COLO668 (cell line): ENCODE results near the gene CLDN2.

Source experiments
- DNase-seq: peaks from one replicate; lab custom pipeline; 2025; ENCODE audit not compliant: unreplicated experiment; lab: John Stamatoyannopoulos, UW

CLDN2 gene

DNA sequence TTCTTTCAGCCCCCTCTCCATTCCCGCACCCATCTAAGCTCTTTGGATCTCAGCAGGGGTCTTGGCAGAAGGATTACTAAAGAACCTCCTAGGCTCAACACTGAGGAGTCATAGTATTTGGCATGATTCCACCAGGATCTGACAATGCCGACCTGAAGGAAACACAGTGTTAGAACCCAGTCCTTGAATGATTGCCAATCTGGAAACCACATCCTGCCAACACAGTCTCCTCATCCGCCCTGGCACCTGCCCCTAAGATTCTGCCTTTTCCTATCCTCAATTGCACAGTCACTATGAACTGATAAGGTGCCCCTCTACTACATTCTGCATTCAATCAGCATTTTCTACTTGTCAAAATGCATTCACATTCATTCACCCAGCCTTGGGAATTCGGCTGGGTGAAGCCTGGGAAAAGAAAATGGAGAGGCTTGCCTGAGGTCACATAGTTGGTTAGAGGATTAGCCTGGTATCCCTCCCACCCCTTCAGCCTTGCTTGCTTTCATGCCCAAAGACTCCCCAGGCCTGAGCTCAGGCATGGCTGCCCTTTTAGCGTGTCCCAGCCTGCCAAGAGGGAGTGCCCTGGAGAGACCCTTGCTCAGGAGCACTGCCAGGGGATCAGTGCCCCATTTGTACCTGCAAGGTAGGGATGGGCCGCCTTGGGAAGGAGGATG lies 2.2 kb upstream of the CLDN2 start:
- DNase-seq, result no peak

DNA sequence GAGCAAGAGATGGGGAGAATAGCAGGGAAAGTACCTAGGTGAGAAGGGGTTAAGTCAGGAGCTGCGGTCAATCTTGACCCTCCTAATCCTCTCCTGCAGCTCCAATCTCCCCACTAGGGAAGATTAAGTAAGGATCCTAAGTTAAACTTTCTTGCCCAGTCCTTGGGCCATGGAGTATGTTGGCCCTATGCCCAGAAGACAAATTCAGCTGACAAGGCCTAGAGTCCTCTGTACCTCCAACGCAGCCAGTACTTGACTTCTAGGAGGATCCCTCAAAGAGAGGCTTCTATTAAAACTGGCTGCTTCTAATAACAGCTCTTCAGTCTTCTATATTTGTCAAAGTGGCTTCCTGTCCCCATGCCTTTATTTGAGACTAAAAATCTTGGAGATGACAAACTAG lies 1.4 kb downstream of the CLDN2 start:
- DNase-seq, result no peak

GRCh38 chrX:106927023-106927422 lies 6.8 kb downstream of the CLDN2 start:
- no peak for DNase-seq

GRCh38 chrX:106927700-106928099 lies 7.5 kb downstream of the CLDN2 start:
- no peak for DNase-seq

DNA sequence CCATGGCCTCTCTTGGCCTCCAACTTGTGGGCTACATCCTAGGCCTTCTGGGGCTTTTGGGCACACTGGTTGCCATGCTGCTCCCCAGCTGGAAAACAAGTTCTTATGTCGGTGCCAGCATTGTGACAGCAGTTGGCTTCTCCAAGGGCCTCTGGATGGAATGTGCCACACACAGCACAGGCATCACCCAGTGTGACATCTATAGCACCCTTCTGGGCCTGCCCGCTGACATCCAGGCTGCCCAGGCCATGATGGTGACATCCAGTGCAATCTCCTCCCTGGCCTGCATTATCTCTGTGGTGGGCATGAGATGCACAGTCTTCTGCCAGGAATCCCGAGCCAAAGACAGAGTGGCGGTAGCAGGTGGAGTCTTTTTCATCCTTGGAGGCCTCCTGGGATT lies 8.0 kb downstream of the CLDN2 start:
- no peak for DNase-seq

- no peak for DNase-seq
Measured at GRCh38 chrX:106931831-106932491, 11.8 kb downstream of the CLDN2 start.

GRCh38 chrX:106932492-106932923 lies 12.3 kb downstream of the CLDN2 start:
- no peak for DNase-seq

- no peak for DNase-seq
Measured at GRCh38 chrX:106932960-106933537, 12.8 kb downstream of the CLDN2 start.

- DNase-seq, result no peak
Measured at GRCh38 chrX:106933538-106933961, 13.3 kb downstream of the CLDN2 start.

DNA sequence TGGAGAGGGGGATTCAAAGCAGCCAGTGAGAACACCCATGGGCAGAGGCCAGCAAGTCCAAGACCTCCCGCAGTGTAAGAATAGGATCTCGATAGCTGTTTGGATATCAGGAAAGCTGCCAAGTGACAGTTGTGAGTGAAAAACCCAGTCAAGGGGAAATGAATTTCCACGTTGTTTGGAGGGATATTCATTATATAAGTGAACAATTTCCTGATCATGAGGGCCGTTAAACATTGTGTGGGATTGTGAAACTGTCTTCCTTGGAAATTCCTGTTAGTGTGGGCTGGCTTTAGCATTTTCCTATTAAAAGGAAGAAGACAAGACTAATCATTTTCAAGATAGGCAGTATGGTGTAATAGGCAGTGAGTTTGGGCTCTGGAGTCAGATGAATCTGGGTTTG lies 15.0 kb downstream of the CLDN2 start:
- no peak for DNase-seq

- no peak for DNase-seq
Measured at GRCh38 chrX:106936246-106936645, 16.0 kb downstream of the CLDN2 start.

- no peak for DNase-seq
Measured at GRCh38 chrX:106939566-106939965, 19.4 kb downstream of the CLDN2 start.

GRCh38 chrX:106940068-106940467 lies 19.9 kb downstream of the CLDN2 start:
- DNase-seq, result no peak

DNA sequence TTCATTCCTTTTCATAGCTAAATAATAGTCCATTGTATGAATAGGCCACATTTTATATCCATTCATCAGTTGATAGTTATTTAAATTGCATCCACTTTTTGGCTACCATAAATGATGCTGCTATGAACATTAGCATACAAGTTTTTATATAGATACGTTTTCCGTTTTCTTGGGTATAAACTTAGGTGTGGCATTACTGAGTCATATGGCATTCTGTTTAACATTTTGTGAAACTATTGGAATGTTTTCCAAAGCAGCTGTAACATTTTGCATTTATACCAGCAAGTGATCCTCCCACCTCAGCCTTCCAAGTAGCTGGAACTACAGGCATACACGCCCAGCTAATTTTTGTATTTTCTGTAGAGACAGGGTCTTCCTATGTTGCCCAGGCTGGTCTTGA lies 26.3 kb downstream of the CLDN2 start:
- no peak for DNase-seq

DNA sequence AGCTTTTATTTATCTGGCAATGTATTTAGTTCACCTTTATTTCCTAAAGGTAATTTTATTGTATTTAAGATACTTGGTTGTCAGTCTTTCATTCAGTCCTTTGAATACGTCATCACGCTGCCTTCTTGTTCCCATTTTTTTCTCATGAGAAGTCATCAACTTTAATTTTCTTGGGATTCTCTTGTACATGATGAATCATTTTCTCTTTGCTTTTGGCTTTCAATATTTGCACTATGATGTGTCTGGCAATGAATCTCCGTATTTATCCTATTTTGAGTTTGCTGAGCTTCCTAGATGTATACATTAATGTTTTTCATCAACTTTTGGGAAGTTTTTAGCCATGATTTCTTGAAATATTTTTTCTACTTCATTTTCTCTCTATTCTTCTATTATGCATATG lies 28.4 kb downstream of the CLDN2 start:
- DNase-seq, result no peak

DNA sequence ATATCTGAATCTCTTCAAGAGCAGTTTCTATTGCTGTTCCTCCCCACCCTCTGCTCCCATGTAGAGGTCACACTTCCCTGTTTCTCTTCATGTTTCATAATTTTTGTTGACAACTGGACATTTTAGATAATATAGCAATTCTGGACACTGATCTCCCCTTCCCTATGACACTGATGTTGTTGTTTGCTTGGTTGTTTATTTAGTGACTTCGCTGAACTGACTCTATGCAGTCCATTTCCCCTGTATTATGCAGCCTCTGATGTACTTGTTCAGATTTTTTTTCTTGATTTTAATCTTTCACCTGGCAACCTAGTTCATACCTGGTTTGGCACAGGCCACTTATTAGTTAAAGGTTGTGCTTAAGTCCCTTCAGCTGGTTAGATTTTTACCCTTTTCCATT lies 29.2 kb downstream of the CLDN2 start:
- no peak for DNase-seq

GRCh38 chrX:106950381-106950780 lies 30.2 kb downstream of the CLDN2 start:
- DNase-seq, result no peak

DNA sequence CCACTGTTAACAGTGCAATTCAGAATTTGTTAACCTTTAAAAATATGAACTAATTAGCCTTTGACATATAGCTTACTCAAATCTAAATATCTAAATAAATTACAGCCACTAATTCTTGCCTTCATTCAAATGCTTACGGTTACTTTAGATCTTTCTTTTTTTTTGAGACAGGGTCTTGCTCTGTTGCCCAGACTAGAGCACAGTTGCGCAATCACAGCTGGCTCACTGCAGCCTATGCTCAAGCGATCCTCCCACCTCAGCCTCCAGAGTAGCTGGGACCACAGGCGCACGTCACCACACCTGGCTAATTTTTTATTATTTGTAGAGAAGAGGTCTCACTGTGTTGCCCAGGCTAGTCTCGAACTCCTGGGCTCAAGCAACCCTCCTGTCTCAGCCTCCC lies 31.0 kb downstream of the CLDN2 start:
- no peak for DNase-seq

DNA sequence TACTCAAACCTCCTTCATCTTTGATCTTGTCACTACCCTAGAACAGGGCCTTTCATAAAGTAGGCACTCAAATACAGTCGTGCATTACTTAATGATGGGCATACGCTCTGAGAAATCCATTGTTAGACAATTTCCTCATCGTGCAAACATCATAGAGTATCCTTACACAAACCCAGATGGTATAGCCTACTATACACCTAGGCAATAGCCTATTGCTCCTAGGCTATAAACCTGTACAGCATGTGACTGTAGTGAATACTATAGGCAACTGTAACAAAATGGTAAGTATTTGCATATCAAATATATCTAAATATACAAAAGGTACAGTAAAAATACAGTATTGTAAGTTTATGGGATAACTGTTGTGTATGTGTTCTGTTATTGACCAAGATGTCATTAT lies 31.9 kb downstream of the CLDN2 start:
- DNase-seq, result no peak

DNA sequence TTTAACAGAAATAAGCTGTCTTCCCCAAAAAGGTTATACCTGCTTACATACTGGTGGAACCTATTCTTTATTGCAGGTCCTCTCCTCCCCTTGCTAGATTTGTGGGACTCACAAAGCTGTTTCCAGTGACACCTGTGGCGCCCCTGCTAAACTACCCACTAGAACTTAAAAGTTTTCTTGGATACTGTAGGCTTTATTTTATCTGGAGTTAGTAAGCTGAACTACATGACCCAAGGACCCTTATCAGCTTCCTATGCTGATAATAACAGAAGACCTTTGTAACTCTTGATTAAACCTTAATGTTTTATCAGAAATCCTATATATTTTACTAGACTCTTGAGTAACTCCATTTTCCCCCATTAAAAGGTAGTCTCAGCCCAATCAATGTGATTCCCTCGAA lies 32.3 kb downstream of the CLDN2 start:
- DNase-seq, result no peak

DNA sequence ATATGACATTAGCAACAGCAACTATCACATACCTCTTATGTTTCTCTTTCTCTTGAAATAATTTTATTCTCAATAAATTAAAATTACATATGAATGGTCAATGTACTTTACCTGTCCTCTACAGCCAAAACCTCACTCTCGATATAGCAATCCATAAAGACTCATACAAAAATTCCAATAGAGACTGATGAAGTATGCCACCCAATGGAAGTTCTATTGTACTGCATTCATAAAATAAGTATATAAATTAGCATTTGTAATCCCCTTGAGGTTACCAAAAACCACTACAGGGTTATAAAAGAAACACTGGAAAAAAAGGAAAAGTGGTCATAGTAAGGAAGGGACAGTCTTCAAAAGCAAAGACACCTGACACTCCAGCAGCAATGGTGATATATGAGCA lies 32.8 kb downstream of the CLDN2 start:
- DNase-seq, result no peak

- DNase-seq, result no peak
Measured at GRCh38 chrX:106954041-106954440, 33.8 kb downstream of the CLDN2 start.
